GM21367 (cell line): ENCODE measurements around the gene SSC5D.

Experiments
- ATAC-seq: cut with Tn5 transposase; IDR thresholded peaks from one replicate; pipeline ENCODE4 v1.9.1; 2021; ENCODE audit not compliant: unreplicated experiment

Gene SSC5D

DNA sequence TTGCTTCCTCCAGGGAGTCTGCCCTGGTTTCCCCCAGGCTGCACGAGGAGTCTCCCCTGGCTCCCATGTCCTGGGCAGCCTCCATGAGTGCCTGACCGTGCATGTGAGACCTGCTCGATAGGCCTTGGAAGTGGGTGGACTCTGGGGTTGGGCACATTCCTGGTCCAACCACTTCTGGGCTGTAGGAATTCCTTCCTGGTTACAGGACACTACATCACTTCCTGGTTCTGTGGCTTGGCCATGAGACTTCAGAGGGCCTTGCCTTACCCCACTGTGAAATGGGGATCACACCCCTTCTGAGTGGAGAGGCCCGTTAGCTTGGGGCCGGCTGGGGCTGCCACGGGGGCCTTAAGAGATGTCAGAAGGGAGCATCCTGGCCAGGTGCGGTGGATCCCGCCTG is 15.8 kb upstream of the SSC5D start:
- no peak for ATAC-seq

DNA sequence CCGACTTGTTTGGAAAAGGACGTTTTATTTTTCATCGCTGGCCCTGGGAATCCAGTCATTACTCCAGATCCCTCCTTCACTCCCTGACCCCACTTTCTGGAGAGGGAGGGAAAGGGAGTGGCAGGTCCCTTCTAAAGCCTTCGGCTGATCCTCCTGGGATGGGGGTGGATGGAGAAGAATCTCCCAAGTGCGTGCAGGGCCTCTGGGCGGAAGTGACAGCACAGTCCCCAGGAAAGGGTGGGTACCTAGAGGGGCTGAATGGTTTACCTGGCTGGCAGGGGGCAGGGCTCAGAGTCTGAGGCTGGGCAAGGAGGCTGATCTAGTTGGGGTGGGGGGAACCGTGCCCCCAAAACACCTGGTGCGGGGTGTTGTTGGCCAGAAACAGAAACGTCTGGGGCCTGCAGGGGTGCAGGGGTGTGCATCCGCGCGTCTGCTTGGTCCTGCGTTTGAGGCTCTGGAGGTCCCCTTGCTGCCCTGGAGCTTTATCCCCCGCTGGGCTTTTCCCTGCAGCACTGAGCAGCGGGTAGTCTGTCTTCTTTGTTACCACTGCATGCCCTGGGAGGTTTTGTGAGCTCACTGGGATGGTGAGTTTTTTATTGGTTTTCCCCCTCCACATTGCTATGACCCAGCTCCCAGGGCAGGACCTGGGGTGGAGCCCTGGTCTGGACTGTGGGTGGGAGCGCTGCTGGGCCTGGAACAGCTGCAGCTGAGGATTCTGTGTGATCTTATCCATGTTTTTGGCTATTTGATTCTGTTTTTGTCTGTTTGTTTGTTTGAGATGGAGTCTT is 14.8 kb upstream of the SSC5D start:
- no peak for ATAC-seq

DNA sequence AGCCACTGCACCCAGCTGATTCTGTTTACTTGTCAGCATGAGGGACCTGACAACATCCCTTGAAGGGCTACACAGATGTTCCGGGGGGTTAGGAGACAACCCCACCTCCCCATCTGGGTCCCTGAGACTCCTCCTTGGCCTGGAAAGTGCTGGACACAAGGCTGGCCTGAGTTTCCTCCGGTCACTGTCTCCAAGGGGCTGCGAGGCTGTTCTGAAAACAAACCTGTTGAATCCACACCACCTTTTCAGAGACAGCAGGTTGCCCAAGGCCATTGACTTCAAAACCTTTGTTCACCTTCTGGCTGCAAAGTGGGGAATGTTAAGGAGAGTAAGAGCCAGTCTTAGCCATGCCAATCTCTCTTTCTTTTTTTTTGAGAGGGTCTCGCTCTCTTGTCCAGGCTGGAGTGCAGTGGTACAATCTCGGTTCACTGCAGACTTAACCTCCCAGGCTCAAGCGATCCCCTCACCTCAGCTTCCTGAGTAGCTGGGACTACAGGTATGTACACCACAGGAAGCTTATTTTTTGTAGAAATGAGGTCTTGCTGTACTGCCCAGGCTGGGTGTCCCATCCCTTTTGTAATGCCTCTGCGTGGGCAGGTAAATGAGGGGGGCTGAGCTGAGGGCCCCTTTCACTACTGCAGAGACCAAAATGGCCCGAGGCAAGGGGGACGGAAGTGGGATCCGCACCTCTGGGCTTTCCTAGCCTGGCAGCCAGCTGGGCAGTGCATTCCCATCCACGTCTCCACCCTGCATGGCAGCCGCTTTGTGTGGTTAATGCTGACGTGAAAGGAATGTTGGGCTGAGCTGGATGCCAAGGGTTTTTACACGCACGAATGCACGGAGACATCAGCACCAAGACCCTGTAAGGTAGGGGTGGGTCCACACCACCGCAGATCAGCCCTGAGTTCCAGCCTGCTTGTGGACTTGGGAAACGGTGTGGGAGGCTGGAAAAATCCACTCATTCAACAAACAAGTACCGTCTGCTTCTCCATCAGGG is 13.7 kb upstream of the SSC5D start:
- ATAC-seq = no peak

DNA sequence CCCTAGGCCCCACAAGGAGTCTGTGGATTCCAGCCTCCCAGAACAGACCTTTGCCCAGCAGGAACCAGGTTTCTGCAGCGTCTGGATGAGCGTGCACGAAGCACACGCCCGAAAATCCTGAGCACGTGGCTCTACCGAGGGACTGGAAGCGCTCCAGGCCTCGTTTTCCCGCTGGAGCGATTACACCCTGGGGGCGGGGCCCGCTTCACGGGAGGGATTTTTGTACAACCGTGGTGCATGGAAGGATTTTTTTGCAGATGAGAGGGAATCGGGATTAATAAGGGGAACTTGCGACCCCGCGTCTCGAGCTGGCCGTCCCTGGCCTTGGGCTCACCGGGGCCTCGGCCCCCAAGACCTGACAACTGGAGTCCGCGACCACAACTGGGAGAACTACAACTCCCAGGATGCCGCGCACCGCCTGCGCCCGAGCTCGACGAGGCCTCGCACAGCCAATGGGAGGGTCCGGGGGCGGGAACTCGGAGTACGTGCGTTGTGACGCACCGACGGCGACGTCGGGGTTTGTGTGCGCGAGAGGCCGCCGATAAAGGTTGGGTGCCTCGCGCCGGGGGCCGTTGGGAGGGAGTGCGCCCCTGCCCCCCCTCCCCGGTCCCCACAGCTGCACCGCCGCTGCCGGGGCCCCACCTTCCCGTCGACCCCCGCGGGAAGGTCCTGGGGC is 12.0 kb upstream of the SSC5D start, which contains the start of gene ZNF628:
Gene ZNF628, plus strand, starts transcription at position 518 of the 676 bp plus-strand sequence. CDS start 3,294 bp downstream, outside the sequence.
- ATAC-seq = peak; percentile 70

DNA sequence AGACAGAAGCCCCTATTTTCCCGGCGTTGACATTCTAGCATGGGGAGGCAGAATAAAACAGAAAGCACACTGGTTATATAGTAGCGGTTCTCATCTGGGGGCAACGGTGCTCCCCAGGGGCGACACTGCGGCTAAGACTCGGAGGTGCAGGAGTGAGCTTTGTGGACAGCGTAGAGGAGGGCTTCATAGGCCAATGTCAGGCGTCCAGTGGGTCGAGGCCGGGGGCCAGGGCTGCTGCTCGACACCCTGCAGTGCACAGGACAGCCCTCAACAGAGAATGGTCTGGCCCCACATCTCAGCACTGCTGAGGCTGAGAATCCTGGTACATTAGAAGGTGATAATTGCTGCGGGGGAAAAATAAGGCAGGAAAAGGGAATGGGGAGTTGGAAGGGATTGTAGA is 10.3 kb upstream of the SSC5D start:
- ATAC-seq = no peak

DNA sequence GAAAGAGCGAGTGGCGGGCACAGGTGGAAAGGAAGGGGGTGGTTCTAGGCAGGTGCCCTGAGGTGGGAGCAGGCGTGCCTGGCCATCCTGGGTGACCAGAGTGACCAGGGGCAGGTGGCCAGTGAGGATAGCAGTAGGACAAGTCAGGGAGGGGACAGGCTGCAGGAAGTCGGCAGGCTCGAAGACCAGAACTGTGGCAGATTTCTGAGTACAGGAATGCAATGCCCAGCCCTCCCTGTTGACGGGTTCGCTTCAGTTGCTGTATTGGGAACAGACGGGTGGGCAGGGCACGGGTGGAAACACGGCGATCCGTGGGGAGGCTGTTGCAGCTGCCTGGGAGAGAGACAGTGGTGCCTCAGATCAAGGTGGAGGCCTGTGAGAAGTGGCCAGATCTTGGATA is 9.9 kb upstream of the SSC5D start:
- no peak for ATAC-seq

DNA sequence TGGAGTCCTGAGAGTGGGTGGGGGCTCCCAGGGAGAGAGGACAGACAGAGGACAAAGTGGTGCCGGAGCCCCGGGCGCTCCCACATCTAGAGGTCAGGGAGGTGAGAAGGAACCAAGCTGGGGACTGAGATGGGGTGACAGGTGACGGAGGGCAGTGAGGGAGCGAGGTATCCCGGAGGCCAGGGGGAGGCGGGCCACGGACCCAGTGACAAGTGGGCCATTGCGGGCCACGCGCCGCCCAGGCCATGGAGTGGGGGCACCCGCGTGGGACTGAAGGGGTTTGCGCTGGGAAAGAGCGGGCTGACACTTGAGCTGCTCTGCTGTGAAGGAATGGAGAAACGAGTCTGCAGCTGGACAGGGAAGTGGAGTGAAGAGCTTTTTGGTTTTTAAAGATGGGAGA is 9.2 kb upstream of the SSC5D start:
- ATAC-seq = no peak

DNA sequence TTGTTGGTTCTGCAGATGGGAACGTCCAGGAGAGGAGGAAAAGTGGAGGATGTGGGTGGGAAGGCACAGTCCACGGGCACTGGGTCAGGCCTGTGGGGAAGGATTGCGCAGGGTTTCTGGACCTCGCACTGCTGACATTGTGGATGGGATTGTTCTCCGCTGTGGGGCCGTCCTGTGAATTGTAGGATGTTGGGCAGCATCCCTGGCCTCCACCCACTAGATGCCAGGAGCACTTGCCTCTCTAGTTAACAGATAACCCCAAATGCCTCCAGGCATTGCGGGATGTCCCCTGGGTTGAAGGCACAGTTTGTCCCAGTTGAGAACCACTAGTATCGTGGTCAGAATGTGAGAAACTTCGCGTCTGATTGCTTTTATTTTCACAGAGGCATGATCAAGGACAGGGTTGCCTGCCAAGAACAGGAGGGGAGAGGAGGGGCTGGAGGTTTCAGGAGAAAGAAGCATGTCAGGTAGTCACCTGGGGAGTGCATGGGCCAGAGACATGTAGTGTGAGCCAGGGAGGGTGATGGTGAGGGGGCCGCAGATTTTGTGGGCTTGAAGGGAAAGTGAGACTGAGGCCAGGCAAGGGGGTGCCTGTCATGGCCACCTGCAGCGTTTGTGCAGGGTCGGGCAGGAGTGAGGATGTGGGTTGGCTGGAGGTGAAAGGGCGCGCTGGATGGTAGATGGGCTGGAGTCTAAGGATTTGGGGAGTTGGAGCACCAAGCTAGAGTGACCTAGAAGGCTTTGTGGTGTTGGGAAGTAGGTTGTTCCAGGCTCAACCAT is 8.6 kb upstream of the SSC5D start:
- no peak for ATAC-seq

DNA sequence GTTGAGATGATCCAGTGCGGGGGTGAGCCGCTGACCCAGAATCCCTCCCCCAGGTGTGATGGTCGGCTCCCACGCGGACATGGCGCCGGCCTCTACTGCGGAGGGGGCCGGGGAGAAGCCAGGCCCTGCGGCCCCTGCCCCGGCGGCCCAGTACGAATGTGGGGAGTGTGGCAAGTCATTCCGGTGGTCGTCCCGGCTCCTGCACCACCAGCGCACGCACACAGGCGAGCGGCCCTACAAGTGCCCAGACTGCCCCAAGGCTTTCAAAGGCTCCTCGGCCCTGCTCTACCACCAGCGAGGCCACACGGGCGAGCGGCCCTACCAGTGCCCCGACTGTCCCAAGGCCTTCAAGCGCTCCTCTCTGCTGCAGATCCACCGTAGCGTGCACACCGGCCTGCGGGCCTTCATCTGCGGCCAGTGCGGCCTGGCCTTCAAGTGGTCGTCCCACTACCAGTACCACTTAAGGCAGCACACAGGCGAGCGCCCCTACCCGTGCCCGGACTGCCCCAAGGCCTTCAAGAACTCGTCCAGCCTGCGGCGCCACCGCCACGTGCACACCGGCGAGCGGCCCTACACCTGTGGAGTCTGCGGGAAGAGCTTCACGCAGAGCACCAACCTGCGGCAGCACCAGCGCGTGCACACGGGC is 7.0 kb upstream of the SSC5D start:
- ATAC-seq = no peak

DNA sequence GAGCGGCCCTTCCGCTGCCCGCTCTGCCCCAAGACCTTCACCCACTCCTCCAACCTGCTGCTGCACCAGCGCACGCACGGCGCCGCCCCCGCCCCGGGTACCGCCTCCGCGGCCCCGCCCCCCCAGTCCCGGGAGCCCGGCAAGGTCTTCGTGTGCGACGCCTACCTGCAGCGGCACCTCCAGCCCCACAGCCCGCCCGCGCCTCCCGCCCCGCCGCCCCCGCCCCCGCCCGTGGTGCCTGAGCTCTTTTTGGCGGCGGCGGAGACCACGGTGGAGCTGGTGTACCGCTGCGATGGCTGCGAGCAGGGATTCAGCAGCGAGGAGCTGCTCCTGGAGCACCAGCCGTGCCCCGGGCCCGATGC is 6.5 kb upstream of the SSC5D start:
- no peak for ATAC-seq

DNA sequence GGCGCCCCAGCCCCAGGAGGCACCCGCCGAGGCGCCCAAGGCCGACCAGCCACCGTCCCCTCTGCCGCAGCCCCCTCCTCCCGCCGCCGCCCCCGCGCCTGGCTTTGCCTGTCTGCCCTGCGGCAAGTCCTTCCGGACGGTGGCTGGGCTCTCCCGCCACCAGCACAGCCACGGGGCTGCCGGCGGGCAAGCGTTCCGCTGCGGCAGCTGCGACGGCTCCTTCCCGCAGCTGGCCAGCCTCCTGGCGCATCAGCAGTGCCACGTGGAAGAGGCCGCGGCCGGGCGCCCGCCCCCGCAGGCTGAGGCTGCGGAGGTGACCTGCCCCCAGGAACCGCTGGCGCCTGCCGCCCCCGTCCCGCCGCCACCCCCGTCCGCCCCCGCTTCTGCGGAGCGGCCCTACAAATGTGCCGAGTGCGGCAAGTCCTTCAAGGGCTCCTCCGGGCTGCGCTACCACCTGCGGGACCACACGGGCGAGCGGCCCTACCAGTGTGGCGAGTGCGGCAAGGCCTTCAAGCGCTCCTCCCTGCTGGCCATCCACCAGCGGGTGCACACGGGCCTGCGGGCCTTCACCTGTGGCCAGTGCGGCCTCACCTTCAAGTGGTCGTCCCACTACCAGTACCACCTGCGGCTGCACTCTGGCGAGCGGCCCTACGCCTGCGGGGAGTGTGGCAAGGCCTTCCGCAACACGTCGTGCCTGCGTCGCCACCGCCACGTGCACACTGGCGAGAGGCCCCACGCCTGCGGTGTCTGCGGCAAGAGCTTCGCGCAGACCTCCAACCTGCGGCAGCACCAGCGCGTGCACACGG is 5.9 kb upstream of the SSC5D start:
- no peak for ATAC-seq

DNA sequence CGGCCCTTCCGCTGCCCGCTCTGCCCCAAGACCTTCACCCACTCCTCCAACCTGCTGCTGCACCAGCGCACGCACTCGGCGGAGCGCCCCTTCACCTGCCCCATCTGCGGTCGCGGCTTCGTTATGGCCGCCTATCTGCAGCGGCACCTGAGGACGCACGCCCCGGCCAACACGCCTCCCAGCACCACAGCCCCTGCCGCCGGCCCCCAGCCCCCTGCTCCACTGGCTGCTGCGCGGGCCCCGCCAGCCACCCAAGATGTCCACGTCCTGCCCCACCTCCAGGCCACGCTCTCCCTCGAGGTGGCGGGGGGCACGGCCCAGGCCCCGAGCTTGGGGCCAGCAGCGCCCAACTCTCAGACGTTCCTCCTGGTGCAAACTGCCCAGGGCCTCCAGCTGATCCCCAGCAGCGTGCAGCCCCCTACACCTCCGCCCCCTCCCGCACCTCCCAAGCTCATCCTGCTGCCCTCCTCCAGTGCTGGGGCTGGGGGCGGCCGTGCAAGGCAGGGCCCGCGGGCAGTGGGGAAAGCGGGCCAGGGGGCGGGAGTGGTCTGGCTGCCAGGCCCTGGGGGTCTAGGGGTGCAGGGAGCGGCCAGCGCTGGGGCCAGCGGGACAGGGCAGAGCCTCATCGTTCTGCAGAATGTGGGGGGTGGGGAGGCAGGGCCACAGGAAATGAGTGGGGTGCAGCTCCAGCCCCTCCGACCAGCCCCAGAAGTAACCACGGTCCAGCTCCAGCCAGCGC is 5.1 kb upstream of the SSC5D start:
- ATAC-seq = no peak

DNA sequence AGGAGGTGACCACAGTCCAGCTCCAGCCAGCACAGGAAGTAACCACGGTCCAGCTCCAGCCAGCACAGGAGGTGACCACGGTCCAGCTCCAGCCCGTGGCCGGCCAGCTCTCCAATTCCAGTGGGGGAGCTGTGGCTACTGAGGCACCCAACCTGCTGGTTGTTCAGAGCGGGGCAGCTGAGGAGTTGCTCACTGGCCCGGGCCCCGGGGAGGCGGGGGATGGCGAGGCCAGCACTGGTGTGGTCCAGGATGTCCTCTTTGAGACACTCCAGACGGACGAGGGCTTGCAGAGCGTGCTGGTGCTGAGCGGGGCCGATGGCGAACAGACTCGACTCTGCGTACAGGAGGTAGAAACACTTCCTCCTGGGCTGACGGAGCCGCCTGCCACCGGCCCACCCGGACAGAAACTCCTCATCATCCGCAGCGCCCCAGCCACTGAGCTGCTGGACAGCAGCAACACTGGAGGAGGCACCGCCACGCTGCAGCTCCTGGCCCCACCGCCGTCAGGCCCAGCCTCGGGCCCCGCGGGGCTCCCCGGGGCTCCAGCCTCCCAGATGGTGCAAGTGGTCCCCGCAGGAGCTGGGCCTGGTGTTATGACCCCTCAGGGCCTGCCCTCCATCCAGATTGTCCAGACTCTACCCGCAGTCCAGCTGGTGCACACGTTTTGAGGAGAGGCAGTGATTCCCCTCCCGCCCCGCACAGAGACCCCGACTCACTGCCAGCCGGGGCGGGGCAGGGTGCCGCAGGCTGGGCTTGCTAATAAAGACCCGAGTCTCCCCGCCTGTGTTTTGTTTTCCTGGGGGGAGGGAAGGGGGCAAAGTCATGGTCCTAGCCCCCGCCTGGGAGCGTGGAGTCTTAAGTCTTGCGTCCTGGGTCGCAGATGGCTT is 4.3 kb upstream of the SSC5D start:
- no peak for ATAC-seq

DNA sequence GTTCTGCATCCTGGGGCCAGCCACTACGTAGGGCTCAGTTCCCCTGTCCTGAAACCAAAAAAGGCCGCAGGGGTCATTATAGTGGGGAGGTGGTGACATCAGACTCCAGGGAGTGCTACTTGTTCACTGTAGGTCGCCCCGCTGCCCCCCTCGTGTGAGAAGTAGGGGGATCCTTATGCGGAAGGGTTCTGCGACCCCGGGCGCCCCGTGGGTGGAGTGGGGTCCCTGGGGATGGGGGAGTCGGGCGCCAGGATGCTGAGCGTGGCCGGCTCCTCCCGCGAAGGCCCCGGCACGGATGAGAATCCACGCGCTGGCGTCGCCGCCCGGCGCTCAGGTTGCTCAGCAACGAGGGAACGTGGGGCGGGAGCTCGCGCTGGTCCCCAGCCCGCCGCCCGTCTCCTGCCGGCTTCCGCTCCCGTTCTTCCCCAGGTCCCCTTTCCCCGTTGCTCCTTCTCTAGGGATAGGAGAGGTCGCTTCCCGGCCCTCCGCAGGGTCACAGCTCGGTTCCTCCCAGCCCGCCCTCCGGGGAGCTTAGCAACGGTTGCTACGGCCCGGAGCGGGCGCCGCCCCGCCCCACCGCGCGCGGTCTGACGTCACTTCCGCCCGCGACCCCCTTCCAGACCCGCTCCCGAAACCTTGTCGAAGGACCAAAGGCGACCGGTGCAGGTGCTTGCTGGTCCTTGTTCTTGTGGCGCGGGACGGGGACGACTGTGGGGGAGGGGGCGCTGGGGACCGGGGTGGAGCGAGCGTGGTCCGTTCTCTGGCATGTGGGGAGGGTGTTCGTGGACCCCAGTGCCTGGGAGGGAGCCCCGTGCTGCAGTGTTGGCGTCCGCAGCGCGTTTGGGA is 3.4 kb upstream of the SSC5D start, which contains the start of gene NAT14:
Gene NAT14, plus strand, starts transcription at position 596 of the 846 bp plus-strand sequence. CDS start 521 bp downstream, outside the sequence.
- no peak for ATAC-seq

DNA sequence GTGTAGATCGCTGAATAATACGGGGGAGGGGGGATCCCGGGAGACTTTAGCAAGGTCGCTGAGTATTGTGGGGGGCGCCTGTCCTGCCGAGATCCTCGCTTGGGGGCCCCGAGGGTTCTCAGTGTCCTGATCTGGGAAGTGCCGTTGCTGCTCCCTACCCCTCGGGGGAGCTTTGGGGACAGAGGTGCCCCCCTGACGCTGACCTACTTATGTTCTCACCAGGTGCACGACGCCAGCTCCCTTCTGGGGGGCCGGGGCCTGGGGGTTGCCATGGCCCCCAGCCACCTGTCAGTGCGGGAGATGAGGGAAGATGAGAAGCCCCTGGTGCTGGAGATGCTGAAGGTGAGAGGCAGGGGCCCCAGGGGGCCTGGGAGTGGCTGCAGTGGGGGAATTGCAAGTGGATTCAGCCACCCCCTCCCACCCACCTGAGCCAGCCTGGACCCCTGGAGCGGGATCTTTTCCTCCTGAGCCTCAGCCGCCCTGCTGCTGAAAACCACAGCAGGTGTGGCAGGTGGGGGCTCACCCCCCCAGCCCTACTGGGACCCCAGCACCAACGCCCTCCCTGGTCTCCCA is 2.7 kb upstream of the SSC5D start:
- no peak for ATAC-seq
